ENCODE measurements around the gene SULT2B1.

Gene SULT2B1

GRCh38 chr19:48642862-48643261 is 90.9 kb downstream of the SULT2B1 start:
- Mint-ChIP-seq H3K27ac (ENCODE audit: low read depth) (no peak overlapping the region), H3K27me3 (no peaks in the 10 kb centered on the region), H3K4me1 (peaks cover 55% of the 10 kb centered on the region), H3K4me3 (no peak overlapping the region), H3K9me3 (no peaks in the 10 kb centered on the region), H3K36me3 (ENCODE audit: insufficient read depth) (peaks cover 12% of the 10 kb centered on the region)
- ATAC-seq (replicated peaks; ENCODE audit: extremely low read depth, poor library complexity, severe bottlenecking), result no peak
- DNase-seq (ENCODE audit: low spot score in 2 of 2), result no peak

DNA sequence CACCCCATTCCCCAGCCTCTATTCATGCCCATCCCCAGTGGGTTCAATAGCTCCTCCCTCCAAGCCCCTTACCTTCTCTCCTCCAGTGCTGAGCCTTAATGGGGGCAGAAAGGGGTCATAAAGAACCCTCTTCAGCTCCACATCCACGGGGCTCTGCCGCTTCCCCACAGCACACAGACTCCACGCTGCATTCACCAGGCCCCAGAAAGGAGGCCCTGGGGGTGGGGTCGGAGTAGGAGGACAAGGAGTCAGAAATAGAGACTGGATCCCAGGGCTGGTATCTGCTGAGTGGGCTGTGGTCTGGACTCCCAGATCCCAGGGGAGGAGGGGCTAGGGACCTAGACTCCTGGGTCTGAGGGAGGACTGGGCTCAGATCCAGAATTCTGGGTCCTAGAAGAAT is 92.4 kb downstream of the SULT2B1 start:
- no peak overlapping the region for H3K27ac Mint-ChIP-seq (ENCODE audit: low read depth)
- no peak for DNase-seq (ENCODE audit: low spot score in 2 of 2)

GRCh38 chr19:48644839-48645619 is 93.1 kb downstream of the SULT2B1 start:
- H3K4me3 Mint-ChIP-seq, result peak overlapping the region; percentile 86
- H3K27ac Mint-ChIP-seq (ENCODE audit: low read depth), result peak overlapping the region; percentile 84
- H3K36me3 Mint-ChIP-seq (ENCODE audit: insufficient read depth), result peaks cover 11% of the 10 kb centered on the region
- H3K4me1 Mint-ChIP-seq, result peaks cover 50% of the 10 kb centered on the region
- no peaks in the 10 kb centered on the region for H3K9me3 Mint-ChIP-seq
- no peaks in the 10 kb centered on the region for H3K27me3 Mint-ChIP-seq
- ATAC-seq (replicated peaks; ENCODE audit: extremely low read depth, poor library complexity, severe bottlenecking) (peak; percentile 52), DNase-seq (ENCODE audit: low spot score in 2 of 2) (peak in 1 of 2 donors; percentile 56)

More for the DNA sequence above, 92.4 kb downstream of the SULT2B1 start:
- H3K36me3 Mint-ChIP-seq (ENCODE audit: insufficient read depth), result peaks cover 8% of the 10 kb centered on the region
- peak overlapping the region; percentile 86 for H3K4me3 Mint-ChIP-seq
- no peak for ATAC-seq (replicated peaks; ENCODE audit: extremely low read depth, poor library complexity, severe bottlenecking)
- no peaks in the 10 kb centered on the region for H3K27me3 Mint-ChIP-seq
- peaks cover 50% of the 10 kb centered on the region for H3K4me1 Mint-ChIP-seq
- H3K9me3 Mint-ChIP-seq, result no peaks in the 10 kb centered on the region

- no peak for DNase-seq (ENCODE audit: low spot score in 2 of 2)
- no peaks in the 10 kb centered on the region for H3K9me3 Mint-ChIP-seq
Observed at GRCh38 chr19:48645620-48646000, 93.6 kb downstream of the SULT2B1 start.

DNA sequence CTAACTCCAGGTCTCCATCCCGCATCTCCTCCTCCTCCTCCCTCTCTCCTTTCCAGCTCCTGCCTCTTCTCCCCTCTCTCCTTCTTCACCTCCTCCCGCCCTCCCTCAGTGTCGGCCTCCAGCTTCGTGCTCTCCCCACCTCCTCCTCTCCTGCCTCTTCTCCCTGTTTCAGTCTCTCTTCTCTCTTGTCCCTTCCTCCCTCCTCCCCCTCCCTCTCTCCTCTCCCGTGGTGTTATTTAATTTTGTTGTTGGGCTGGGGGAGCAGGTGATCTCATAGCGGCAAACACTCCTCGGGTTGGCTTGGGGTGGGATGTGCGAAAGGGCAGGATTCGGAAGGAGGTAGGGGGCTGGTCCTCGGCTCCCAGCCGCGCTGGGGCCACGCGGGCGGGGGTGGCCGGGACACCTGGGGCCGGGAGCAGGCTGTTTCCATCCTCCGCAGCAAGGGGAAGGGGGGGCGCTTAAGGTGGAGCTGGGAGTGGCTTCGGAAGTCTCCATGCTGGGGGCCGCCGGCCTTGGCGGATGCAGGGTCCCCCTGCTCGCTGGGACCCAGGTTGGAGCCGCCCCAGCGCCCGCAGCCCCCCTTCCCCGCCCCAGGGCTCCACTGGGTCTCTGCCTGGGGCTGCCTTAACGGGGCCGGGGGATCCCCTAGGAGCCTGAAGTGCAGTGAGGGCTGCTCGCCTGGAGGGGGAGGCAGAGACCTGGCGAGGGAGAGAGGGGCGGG is 94.2 kb downstream of the SULT2B1 start, which contains the start of gene CA11:
Gene CA11, minus strand, starts transcription at position 187 of the 721 bp plus-strand sequence. CDS start 555 bp downstream, outside the sequence.
- peak within 1 kb of the TSS; percentile 86 for H3K4me3 Mint-ChIP-seq
- DNase-seq (ENCODE audit: low spot score in 2 of 2) (peak; percentile 91 to 92), ATAC-seq (replicated peaks; ENCODE audit: extremely low read depth, poor library complexity, severe bottlenecking) (peak; percentile 75)
- H3K27ac Mint-ChIP-seq (ENCODE audit: low read depth), result peak within 1 kb of the TSS; percentile 84
- H3K36me3 Mint-ChIP-seq (ENCODE audit: insufficient read depth), result peaks cover 11% of the 10 kb centered on the region
- no peaks in the 10 kb centered on the region for H3K9me3 Mint-ChIP-seq
- H3K4me1 Mint-ChIP-seq, result peaks cover 48% of the 10 kb centered on the region
- H3K27me3 Mint-ChIP-seq, result no peaks in the 10 kb centered on the region

More at GRCh38 chr19:48645620-48646000, 93.6 kb downstream of the SULT2B1 start:
- no peak for ATAC-seq (replicated peaks; ENCODE audit: extremely low read depth, poor library complexity, severe bottlenecking)
- H3K36me3 Mint-ChIP-seq (ENCODE audit: insufficient read depth), result peaks cover 11% of the 10 kb centered on the region
- peaks cover 48% of the 10 kb centered on the region for H3K4me1 Mint-ChIP-seq
- H3K4me3 Mint-ChIP-seq, result peak overlapping the region; percentile 86
- no peaks in the 10 kb centered on the region for H3K27me3 Mint-ChIP-seq
- peak overlapping the region; percentile 84 for H3K27ac Mint-ChIP-seq (ENCODE audit: low read depth)

DNA sequence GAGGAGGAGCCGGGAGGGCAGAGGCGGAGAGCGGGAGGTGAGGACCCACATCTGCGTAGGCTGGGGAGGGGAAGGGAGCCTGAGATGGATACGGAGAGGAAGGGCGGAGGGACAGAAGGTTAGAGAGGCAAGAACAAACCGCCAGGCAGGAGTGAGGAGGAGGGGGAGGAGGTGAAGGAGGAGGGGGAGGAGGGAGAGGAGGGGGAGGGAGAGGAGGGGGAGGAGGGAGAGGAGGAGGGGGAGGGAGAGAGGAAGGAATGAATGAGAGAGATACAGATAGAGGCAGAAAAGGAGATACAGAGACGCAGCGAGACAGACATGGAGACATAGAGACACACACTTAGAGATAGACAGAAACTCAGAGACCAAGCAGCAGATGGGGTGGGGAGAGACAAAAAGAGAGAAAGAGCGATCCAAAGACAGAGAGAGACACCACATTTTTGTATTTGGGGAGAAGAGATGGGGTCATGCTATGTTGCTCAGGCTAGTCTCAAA is 94.8 kb downstream of the SULT2B1 start:
- no peaks in the 10 kb centered on the region for H3K27me3 Mint-ChIP-seq
- H3K27ac Mint-ChIP-seq (ENCODE audit: low read depth), result peak overlapping the region; percentile 84
- peaks cover 48% of the 10 kb centered on the region for H3K4me1 Mint-ChIP-seq
- peak overlapping the region; percentile 86 for H3K4me3 Mint-ChIP-seq
- no peak for ATAC-seq (replicated peaks; ENCODE audit: extremely low read depth, poor library complexity, severe bottlenecking)
- DNase-seq (ENCODE audit: low spot score in 2 of 2), result no peak
- H3K36me3 Mint-ChIP-seq (ENCODE audit: insufficient read depth), result peaks cover 11% of the 10 kb centered on the region
- H3K9me3 Mint-ChIP-seq, result no peaks in the 10 kb centered on the region

DNA sequence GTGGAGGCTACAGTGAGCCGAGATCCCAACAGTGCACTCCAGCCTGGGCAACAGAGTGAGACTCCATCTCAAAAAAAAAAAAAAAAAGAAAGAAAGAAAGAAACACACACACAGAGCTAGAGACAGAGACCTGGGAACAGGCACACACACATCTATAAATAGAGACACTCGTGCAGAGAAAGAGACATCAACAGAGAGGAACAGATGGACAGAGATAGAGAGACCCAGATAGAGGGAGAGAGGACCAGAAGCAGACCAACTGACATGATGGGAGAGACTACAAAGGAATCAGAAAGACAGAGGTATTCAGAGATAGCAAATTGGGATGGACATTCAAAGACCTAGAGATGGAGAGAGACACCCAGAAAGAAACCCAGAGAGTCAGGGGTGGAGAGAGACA is 96.2 kb downstream of the SULT2B1 start:
- ATAC-seq (replicated peaks; ENCODE audit: extremely low read depth, poor library complexity, severe bottlenecking), result no peak
- peak overlapping the region; percentile 6 for H3K4me3 Mint-ChIP-seq
- peaks cover 48% of the 10 kb centered on the region for H3K4me1 Mint-ChIP-seq

More for the DNA sequence above, 96.2 kb downstream of the SULT2B1 start:
- no peak for DNase-seq (ENCODE audit: low spot score in 2 of 2)
- Mint-ChIP-seq H3K27me3 (no peaks in the 10 kb centered on the region), H3K36me3 (ENCODE audit: insufficient read depth) (peaks cover 13% of the 10 kb centered on the region), H3K27ac (ENCODE audit: low read depth) (peak overlapping the region; percentile 84), H3K9me3 (no peaks in the 10 kb centered on the region)
